HG03025 (cell line): ENCODE results near the gene GRPR.
"Not testable (repeated sequence)": the region's sequence is repeated elsewhere in the genome, so short reads cannot be mapped to it uniquely, and the experiment has no call there.

Experiments
- ATAC-seq: cut with Tn5 transposase; IDR thresholded peaks from one replicate; pipeline ENCODE4 v1.9.1; 2021; ENCODE audit warnings: mild to moderate bottlenecking, moderate library complexity; ENCODE audit not compliant: unreplicated experiment, low FRiP score

Gene GRPR

GRCh38 chrX:16136080-16136479, 12.7 kb downstream of the GRPR start:
- no peak for ATAC-seq

DNA sequence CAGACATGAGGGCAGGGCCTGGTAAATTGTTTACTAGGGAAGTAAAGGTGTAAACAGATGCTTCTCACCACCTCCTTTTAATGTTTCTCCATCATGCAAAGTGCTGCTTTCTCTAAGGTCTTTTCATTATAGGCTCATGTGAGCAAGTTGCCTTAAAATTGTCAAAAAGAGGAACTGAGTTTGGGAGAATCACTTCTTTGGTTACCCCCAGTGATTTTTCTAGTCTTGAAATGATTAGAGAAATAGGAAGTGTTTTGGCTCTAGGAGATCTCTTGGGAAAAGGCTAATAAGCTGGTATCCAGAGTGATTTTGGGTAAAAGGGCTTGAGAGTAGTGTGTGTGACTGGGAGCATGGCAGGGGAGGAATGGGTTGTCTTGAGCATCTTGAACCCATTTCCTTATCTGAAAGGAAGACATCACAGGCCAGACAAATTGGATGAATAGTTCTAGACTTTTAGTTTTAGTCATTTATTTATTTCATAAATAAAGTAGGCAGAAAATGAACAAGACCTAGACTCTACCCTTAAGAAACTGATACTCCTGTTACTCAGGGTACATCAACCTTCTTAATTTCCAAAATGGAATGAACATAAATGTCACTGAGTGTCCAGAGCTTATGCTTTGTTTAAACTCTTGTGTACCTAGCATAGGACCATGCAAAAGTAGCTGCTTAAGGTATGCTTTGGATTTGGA, 14.2 kb downstream of the GRPR start:
- ATAC-seq = peak; percentile 74

- ATAC-seq = peak; percentile 53
These were observed 14.7 kb downstream of the GRPR start for GRCh38 chrX:16138108-16138427.

- ATAC-seq = no peak
These were observed 17.1 kb downstream of the GRPR start for GRCh38 chrX:16140448-16140847.

- ATAC-seq = no peak
These were observed 17.6 kb downstream of the GRPR start for GRCh38 chrX:16140983-16141382.

DNA sequence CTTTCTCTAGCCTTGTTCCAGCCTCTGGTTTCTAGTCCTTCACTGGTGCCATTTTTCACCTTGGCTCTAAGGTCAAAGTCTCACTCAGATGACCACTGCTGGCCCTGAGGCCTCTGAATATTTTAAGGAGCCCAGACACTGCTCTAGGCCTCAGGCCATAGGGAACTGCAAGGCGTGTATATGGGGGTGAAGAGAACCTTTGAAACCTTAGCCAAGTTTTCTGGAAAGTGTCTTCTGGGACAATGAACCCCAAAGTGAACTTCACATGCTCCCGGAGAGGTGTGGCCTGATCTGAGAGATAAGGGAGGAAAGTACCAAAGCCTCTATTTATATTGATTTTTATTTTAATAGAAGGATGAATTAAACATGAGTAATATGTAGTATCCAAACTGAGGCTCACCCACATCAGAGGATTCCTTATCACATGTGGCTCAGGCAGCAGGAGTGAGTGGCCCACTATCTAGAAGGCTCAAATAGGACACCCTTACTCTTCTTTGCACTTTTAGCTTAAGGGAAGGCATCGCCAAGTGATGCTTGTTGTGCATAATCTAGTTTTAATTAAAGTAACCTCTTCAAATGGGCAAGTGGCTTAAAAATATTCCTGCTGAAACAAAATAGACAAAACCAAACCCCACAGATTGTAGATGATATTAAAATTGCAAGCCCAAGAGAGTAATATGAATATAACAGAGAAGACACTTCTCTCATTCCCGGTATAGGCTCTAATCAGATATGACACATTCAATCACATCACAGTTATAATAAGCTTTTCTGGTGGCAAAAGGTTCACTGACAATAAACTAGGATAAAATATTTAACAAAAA, 18.3 kb downstream of the GRPR start:
- no peak for ATAC-seq

DNA sequence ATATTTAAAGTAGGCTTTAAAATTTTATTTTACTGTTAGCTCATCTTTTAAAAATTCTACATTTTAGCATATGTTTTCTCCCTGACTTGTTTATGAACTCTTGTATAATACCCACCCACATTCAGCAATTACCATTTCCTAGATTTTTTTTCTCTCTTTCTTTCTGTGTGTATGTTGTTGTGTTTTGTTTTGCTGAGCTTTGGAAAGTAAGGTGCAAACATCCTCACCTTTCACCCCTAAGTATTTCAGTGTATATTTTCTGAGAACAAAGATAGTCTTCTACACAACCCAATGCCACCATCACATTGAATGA, 18.8 kb downstream of the GRPR start:
- no peak for ATAC-seq

- no peak for ATAC-seq
These were observed 20.6 kb downstream of the GRPR start for GRCh38 chrX:16143968-16144367.

DNA sequence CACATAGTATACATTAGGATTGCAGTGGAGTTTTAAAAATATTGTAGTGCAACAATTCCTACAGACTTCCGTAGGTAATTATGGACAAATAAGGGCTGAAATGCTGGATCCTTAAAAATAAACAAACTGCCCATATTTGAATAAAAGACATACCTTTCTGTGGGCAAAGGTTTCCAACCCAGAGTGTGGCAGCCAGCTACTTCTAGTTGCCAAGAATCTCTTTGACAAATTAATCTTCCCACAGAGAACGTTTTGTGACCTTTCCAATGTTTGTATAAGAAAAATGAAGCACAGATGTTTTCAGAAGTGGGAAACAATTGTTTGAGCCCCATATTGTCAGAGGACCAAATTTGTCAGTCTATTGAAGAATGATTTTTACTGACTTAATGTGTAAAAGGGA, 21.1 kb downstream of the GRPR start:
- ATAC-seq = no peak

DNA sequence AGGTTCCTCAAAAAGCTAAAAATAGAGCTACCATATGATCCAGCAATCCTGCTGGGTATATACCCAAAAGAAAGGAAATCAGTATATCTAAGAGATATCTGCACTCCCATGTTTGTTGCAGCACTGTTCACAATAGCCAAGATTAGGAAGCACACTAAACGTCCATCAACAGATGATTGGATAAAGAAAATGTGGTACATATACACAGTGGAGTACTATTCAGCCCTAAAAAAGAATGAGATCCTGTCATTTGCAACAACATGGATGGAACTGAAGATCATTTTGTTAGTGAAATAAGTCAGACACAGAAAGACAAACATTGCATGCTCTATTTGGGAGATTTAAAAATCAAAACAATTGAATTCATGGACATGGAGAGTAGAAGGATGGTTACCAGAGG, 21.7 kb downstream of the GRPR start:
- not testable (repeated sequence) for ATAC-seq

GRCh38 chrX:16145656-16146055, 22.3 kb downstream of the GRPR start:
- no peak for ATAC-seq

DNA sequence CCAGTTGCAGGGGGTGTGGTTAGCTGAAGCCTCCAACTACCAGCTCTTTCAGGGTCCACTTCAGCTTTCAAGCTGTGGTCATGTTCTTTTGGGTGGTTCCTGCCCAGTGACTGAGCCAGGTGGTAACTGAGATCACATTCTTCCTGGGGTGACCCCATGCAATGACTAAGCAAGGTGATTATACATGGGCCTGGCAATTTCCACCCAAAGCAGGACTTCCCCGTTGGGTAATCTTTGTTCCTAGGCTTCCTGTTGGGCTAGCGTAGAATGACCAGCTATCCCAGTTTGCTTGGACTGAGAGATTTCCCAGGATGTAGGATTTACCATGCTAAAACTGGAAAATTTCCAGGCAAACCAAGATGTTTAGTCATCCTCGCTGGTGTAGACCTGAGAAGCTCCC, 25.5 kb downstream of the GRPR start:
- no peak for ATAC-seq

GRCh38 chrX:16155581-16156096, 32.3 kb downstream of the GRPR start:
- ATAC-seq = no peak

GRCh38 chrX:16156692-16157331, 33.4 kb downstream of the GRPR start:
- no peak for ATAC-seq

GRCh38 chrX:16160729-16161128, 37.4 kb downstream of the GRPR start:
- ATAC-seq = no peak

DNA sequence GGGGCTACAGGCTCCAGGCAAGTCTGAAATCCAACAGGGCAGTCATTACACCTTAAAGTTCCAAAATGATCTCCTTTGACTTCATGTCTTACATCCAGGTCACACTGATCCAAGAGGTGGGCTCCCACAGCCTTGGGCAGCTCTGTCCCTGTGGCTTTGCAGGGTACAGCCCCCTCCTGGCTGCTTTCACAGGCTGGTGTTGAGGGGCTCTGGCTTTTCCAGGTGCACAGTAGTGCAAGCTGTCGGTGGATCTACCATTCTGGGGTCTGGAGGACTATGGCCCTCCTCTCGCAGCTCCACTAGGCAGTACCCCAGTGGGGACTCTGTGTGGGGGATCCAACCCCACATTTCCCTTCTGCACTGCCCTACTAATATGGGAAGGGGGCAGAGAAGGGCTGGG, 37.8 kb downstream of the GRPR start:
- not testable (repeated sequence) for ATAC-seq

DNA sequence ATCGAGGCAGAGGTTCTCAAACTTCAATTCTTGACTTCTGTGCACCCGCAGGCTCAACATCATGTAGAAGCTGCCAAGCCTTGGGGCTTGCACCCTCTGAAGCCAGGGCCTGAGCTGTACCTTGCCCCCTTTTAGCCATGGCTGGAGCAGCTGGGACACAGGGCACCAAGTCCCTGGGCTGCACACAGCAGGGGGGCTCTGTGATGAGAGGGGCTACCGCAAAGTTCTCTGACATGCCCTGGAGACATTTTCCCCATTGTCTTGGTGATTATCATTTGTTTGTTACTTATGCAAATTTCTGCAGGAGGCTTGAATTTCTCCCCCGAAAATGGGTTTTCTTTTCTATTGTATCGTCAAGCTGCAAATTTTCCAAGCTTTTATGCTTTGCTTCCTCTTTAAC, 39.0 kb downstream of the GRPR start:
- no peak for ATAC-seq

- no peak for ATAC-seq
These were observed 41.4 kb downstream of the GRPR start for GRCh38 chrX:16164748-16165147.

DNA sequence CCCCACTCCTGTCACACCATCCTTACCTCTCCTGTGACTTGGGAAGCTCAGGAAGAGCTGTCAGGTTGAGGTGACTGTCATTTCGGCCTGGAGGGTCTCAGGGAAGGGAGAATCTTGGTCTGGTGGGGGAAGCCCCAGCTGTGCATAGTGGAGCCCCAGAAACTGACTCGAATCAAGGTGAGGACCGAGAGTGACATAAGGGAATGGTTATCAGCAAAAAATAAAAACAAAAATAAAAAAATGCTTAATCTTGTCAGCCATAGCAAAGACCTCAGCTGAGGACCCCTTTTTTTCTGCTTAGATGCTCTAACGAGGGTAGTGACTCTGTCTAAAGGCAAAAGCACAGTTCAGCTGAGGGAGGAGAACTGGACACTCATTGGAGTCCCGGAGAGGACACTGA, 43.8 kb downstream of the GRPR start, which contains the start of gene MAGEB17:
Gene MAGEB17, plus strand, starts transcription at position 301 of the 400 bp plus-strand sequence. CDS start 2,902 bp downstream, outside the sequence.
- no peak for ATAC-seq

DNA sequence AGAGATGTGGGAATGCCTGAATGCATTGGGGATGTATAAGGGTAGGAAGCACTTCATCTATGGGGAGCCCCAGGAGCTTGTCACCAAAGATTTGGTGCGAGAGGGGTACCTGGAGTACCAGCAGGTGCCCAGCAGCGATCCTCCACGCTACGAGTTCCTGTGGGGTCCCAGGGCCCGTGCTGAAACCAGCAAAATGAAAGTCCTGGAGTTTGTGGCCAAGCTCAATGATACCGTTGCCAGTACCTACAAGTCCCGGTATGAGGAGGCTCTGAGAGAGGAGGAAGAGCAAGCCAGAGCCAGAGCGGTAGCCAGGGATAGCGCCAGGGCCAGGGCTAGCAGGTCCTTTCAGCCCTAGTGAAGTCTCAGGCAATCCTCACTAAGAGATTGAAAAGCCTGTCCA, 47.7 kb downstream of the GRPR start:
- ATAC-seq = no peak

GRCh38 chrX:16171944-16172343, 48.6 kb downstream of the GRPR start:
- ATAC-seq = no peak

DNA sequence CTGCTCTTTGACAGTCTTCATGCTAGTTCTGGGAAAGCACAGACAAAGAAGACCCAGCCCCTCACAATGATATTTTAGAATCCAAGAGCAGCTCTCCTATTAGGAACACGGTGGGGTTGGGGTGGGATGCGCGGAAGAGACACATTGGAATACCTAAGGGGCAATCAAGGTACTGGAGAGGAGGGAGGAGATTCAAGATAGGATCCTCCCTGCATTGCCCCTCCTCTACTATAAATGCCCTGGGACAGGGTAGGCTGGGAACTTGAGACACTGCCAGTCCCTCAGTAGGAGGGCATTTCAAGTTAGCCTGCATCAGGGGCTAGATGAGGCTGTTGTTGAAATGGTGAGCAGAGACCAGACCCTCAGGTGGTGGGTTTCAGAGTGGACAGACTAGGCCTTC, 49.0 kb downstream of the GRPR start:
- ATAC-seq = no peak
